HEK293 (cell line): ENCODE measurements around the gene MRPL11.
A peak's percentile ranks its signal among the peaks of the same experiment; 100 is the strongest.

Experiments used
- CTCF ChIA-PET: fragments of 350-600 bp; formaldehyde crosslinking; extraction: SDS; loops from one replicate; lab custom pipeline; 2021; ENCODE audit warnings: antibody characterized with exemption; lab: Yijun Ruan, JAX
- POLR2A ChIA-PET: fragments of 300-600 bp; formaldehyde crosslinking; extraction: SDS; loops from one replicate; lab custom pipeline; 2020; ENCODE audit warnings: antibody characterized with exemption, inconsistent platforms; lab: Yijun Ruan, JAX
- H3K27ac ChIP-seq: fragments of 200-500 bp; sonication (Bioruptor generic); 2 replicates; pipeline ENCODE4 v1.5.1; 2014; ENCODE audit warnings: low read depth, low read length, control low read depth, inconsistent platforms; ENCODE audit errors: extremely low read depth
- H3K36me3 ChIP-seq, 2 experiments: fragments of 200-500 bp in 1 of 2; sonication (Bioruptor generic) in 1 of 2; 1 replicate in 1 of 2; 2 replicates in 1 of 2; pipeline ENCODE4 v1.5.1; 2014 to 2017; ENCODE audit warnings: inconsistent platforms in 2 of 2, low read length in 2 of 2; ENCODE audit not compliant: control insufficient read depth in 2 of 2, insufficient read depth in 1 of 2
- H3K4me1 ChIP-seq: fragments of 200-500 bp; sonication (Bioruptor generic); 2 replicates; pipeline ENCODE4 v1.5.1; 2014; ENCODE audit warnings: mild to moderate bottlenecking, low read length, inconsistent platforms; ENCODE audit not compliant: control insufficient read depth, insufficient read depth
- H3K4me3 ChIP-seq: 2 replicates; pipeline ENCODE4 v1.5.1; 2011; ENCODE audit warnings: low read depth, mild to moderate bottlenecking, control low read depth, low read length, moderate library complexity
- H3K9me3 ChIP-seq: fragments of 200-500 bp; sonication (Bioruptor generic); 2 replicates; pipeline ENCODE4 v1.5.1; 2014; ENCODE audit warnings: low read depth, low read length, inconsistent platforms; ENCODE audit not compliant: control insufficient read depth, insufficient read depth
- BCL11B ChIP-seq: fragments of 450-650 bp; formaldehyde crosslinking; IDR thresholded peaks from 2 replicates; pipeline ENCODE4 v1.5.1; 2016; ENCODE audit warnings: low read depth, missing biosample characterization, missing genetic modification characterization
- OVOL3 ChIP-seq: fragments of 450-650 bp; formaldehyde crosslinking; IDR thresholded peaks from 2 replicates; pipeline ENCODE4 v1.5.1; 2016; ENCODE audit warnings: missing biosample characterization, missing genetic modification characterization
- SCRT2 ChIP-seq: fragments of 450-650 bp; formaldehyde crosslinking; IDR thresholded peaks from 2 replicates; pipeline ENCODE4 v1.5.1; 2016; ENCODE audit warnings: missing biosample characterization, missing genetic modification characterization
- SP2 ChIP-seq: fragments of 450-650 bp; formaldehyde crosslinking; IDR thresholded peaks from 2 replicates; pipeline ENCODE4 v1.5.1; 2016; ENCODE audit warnings: missing biosample characterization, missing genetic modification characterization
- ZBTB1 ChIP-seq: fragments of 450-650 bp; formaldehyde crosslinking; IDR thresholded peaks from 2 replicates; pipeline ENCODE4 v1.5.1; 2016; ENCODE audit warnings: missing biosample characterization, missing genetic modification characterization
- ZFP69B ChIP-seq: fragments of 450-650 bp; formaldehyde crosslinking; IDR thresholded peaks from 2 replicates; pipeline ENCODE4 v1.5.1; 2016; ENCODE audit warnings: missing biosample characterization, missing genetic modification characterization
- ZNF121 ChIP-seq: fragments of 450-650 bp; formaldehyde crosslinking; IDR thresholded peaks from 2 replicates; pipeline ENCODE4 v1.5.1; 2016; ENCODE audit warnings: missing biosample characterization, missing genetic modification characterization
- ZNF169 ChIP-seq: fragments of 450-650 bp; formaldehyde crosslinking; IDR thresholded peaks from 2 replicates; pipeline ENCODE4 v1.5.1; 2016; ENCODE audit warnings: missing biosample characterization, missing genetic modification characterization
- ZNF174 ChIP-seq: fragments of 450-650 bp; formaldehyde crosslinking; IDR thresholded peaks from 2 replicates; pipeline ENCODE4 v1.5.0; 2017; ENCODE audit warnings: missing biosample characterization, mild to moderate bottlenecking, missing genetic modification characterization
- ZNF184 ChIP-seq: fragments of 450-650 bp; IDR thresholded peaks from 2 replicates; pipeline ENCODE4 v1.5.1; 2018; ENCODE audit warnings: missing biosample characterization, mild to moderate bottlenecking, missing genetic modification characterization
- ZNF24 ChIP-seq: fragments of 450-650 bp; formaldehyde crosslinking; IDR thresholded peaks from 2 replicates; pipeline ENCODE4 v1.5.1; 2016; ENCODE audit warnings: missing biosample characterization, missing genetic modification characterization
- ZNF302 ChIP-seq: fragments of 450-650 bp; formaldehyde crosslinking; IDR thresholded peaks from 2 replicates; pipeline ENCODE4 v1.5.1; 2016; ENCODE audit warnings: missing biosample characterization, missing genetic modification characterization, low read depth
- ZNF423 ChIP-seq: fragments of 450-650 bp; formaldehyde crosslinking; IDR thresholded peaks from 2 replicates; pipeline ENCODE4 v1.5.1; 2016; ENCODE audit warnings: missing biosample characterization, missing genetic modification characterization
- ZNF530 ChIP-seq: fragments of 450-650 bp; formaldehyde crosslinking; IDR thresholded peaks from 2 replicates; pipeline ENCODE4 v1.5.1; 2016; ENCODE audit warnings: low read depth, missing biosample characterization, missing genetic modification characterization
- ZNF548 ChIP-seq: fragments of 450-650 bp; formaldehyde crosslinking; IDR thresholded peaks from 2 replicates; pipeline ENCODE4 v1.5.1; 2016; ENCODE audit warnings: missing biosample characterization, missing genetic modification characterization
- ZNF560 ChIP-seq: fragments of 450-650 bp; formaldehyde crosslinking; IDR thresholded peaks from 2 replicates; pipeline ENCODE4 v1.5.1; 2017; ENCODE audit warnings: missing biosample characterization, missing genetic modification characterization, borderline replicate concordance
- ZNF658 ChIP-seq: fragments of 450-650 bp; formaldehyde crosslinking; IDR thresholded peaks from 2 replicates; pipeline ENCODE4; 2016; ENCODE audit warnings: missing biosample characterization, missing genetic modification characterization
- TF ChIP-seq, protein P1 (sequence below): fragments of 450-650 bp; formaldehyde crosslinking; IDR thresholded peaks from 2 replicates; pipeline ENCODE4 v1.5.1; 2016; ENCODE audit warnings: missing biosample characterization, missing genetic modification characterization
- TF ChIP-seq, protein P2 (sequence below): fragments of 450-650 bp; formaldehyde crosslinking; IDR thresholded peaks from 2 replicates; pipeline ENCODE4 v1.5.0; 2017; ENCODE audit warnings: missing biosample characterization, missing genetic modification characterization, borderline replicate concordance
- TF ChIP-seq, protein P3 (sequence below): fragments of 450-650 bp; formaldehyde crosslinking; IDR thresholded peaks from 2 replicates; pipeline ENCODE4 v1.5.1; 2016; ENCODE audit warnings: missing biosample characterization, missing genetic modification characterization
- TF ChIP-seq, protein P4 (sequence below): fragments of 450-650 bp; formaldehyde crosslinking; conservative IDR thresholded peaks from 2 replicates; pipeline ENCODE4 v1.5.1; 2016; ENCODE audit warnings: low read depth, missing biosample characterization, missing genetic modification characterization
- TF ChIP-seq, protein P5 (sequence below): fragments of 450-650 bp; formaldehyde crosslinking; IDR thresholded peaks from 2 replicates; pipeline ENCODE4 v1.5.1; 2016; ENCODE audit warnings: missing biosample characterization, missing genetic modification characterization, low read depth

Gene MRPL11

DNA sequence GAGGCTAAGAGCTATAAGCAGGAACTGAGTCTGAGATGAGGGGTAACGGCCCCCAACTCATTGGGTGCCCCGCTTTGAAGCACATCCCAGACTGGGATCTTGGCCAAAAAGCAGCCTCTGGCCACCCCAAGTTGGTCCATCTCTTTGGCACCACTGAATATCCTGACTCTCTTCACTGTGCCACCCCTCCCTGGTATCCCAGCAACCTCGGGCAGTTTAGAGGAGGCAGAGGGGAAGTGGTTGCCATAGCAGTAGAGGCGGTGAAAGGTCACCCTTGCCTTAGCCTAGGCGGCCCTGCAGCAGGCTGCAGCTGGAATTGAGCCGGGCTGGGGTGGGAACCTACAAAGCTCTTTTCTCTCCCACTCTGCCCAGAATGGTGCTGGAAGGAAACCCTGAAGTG is 29.1 kb upstream of the MRPL11 start (continued):
- TF ChIP-seq, protein P1, sequence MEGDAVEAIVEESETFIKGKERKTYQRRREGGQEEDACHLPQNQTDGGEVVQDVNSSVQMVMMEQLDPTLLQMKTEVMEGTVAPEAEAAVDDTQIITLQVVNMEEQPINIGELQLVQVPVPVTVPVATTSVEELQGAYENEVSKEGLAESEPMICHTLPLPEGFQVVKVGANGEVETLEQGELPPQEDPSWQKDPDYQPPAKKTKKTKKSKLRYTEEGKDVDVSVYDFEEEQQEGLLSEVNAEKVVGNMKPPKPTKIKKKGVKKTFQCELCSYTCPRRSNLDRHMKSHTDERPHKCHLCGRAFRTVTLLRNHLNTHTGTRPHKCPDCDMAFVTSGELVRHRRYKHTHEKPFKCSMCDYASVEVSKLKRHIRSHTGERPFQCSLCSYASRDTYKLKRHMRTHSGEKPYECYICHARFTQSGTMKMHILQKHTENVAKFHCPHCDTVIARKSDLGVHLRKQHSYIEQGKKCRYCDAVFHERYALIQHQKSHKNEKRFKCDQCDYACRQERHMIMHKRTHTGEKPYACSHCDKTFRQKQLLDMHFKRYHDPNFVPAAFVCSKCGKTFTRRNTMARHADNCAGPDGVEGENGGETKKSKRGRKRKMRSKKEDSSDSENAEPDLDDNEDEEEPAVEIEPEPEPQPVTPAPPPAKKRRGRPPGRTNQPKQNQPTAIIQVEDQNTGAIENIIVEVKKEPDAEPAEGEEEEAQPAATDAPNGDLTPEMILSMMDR (tag by site-specific recombination) = no peak
- TF ChIP-seq, protein P2, sequence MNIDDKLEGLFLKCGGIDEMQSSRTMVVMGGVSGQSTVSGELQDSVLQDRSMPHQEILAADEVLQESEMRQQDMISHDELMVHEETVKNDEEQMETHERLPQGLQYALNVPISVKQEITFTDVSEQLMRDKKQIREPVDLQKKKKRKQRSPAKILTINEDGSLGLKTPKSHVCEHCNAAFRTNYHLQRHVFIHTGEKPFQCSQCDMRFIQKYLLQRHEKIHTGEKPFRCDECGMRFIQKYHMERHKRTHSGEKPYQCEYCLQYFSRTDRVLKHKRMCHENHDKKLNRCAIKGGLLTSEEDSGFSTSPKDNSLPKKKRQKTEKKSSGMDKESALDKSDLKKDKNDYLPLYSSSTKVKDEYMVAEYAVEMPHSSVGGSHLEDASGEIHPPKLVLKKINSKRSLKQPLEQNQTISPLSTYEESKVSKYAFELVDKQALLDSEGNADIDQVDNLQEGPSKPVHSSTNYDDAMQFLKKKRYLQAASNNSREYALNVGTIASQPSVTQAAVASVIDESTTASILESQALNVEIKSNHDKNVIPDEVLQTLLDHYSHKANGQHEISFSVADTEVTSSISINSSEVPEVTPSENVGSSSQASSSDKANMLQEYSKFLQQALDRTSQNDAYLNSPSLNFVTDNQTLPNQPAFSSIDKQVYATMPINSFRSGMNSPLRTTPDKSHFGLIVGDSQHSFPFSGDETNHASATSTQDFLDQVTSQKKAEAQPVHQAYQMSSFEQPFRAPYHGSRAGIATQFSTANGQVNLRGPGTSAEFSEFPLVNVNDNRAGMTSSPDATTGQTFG (tag by site-specific recombination) = no peak
- TF ChIP-seq SCRT2 (tag by site-specific recombination) (no peak), SP2 (tag by site-specific recombination) (no peak)
- TF ChIP-seq, all 188 proteins: peak for 0

DNA sequence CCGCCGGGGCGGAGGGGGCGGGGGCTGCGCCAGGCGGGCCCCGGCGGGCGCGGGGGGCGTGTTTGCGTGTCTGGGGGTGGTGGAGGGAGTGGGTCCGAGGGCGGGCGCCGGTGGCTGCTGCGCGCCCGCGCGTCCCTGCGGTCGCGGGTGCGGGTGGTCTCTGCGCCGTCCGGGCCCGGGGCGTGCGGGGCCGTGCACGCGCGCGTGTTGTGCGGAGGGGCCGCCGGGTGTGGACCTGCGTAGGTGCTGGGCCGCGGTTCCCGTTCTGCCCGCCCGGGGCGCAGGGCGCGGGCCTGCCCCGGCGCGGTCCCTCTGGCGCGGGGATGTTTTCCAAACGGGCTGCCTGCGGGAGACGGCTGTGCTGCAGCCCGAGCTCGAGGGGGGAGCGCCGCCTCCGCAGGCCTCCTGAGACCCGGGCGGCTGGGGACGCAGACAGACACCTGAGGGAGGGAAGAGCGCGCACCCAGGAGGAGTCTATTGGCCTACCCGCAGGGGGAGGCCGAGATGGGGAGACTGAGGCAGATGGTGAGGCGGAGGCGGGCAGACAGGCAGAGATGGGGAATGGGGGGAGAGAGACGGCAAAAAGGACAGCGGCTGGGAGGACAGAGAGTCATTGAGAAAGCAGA is 28.5 kb upstream of the MRPL11 start:
- peaks cover 0 to 29% of the 10 kb centered on the region in 2 experiments; a peak in 1 of 3 replicates for H3K36me3 ChIP-seq
- no peak overlapping the region; the same call in 1 of the 2 replicates for H3K27ac ChIP-seq
- ChIA-PET CTCF (interaction anchor here (0.5 to 1.0 kb wide), 8 partner anchors 12 to 325 kb away, joined by 3 to 5 read pairs (median 3); partner anchors contain the start of genes CCDC87, CCS and MRPL11), POLR2A (interaction anchor here (0.9 to 6.2 kb wide), 10 partner anchors 8 to 149 kb away, joined by 3 to 64 read pairs (median 4); partner anchors contain the start of genes BBS1, DPP3, MRPL11 and RBM14)
- no peaks in the 10 kb centered on the region for H3K9me3 ChIP-seq
- H3K4me1 ChIP-seq = no peaks in the 10 kb centered on the region
- peak overlapping the region; percentile 53 for H3K4me3 ChIP-seq
- no peak for TF ChIP-seq ZNF24 (tag by site-specific recombination)
- TF ChIP-seq, protein P3, sequence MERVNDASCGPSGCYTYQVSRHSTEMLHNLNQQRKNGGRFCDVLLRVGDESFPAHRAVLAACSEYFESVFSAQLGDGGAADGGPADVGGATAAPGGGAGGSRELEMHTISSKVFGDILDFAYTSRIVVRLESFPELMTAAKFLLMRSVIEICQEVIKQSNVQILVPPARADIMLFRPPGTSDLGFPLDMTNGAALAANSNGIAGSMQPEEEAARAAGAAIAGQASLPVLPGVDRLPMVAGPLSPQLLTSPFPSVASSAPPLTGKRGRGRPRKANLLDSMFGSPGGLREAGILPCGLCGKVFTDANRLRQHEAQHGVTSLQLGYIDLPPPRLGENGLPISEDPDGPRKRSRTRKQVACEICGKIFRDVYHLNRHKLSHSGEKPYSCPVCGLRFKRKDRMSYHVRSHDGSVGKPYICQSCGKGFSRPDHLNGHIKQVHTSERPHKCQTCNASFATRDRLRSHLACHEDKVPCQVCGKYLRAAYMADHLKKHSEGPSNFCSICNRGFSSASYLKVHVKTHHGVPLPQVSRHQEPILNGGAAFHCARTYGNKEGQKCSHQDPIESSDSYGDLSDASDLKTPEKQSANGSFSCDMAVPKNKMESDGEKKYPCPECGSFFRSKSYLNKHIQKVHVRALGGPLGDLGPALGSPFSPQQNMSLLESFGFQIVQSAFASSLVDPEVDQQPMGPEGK (tag by site-specific recombination) = 0 out of 2 replicates have a peak, but pooled peaks have one; percentile 20
- no peak for TF ChIP-seq SCRT2 (tag by site-specific recombination)
- TF ChIP-seq ZNF530 (tag by site-specific recombination) = no peak
- TF ChIP-seq OVOL3 (tag by site-specific recombination) = no peak
- TF ChIP-seq, protein P4, sequence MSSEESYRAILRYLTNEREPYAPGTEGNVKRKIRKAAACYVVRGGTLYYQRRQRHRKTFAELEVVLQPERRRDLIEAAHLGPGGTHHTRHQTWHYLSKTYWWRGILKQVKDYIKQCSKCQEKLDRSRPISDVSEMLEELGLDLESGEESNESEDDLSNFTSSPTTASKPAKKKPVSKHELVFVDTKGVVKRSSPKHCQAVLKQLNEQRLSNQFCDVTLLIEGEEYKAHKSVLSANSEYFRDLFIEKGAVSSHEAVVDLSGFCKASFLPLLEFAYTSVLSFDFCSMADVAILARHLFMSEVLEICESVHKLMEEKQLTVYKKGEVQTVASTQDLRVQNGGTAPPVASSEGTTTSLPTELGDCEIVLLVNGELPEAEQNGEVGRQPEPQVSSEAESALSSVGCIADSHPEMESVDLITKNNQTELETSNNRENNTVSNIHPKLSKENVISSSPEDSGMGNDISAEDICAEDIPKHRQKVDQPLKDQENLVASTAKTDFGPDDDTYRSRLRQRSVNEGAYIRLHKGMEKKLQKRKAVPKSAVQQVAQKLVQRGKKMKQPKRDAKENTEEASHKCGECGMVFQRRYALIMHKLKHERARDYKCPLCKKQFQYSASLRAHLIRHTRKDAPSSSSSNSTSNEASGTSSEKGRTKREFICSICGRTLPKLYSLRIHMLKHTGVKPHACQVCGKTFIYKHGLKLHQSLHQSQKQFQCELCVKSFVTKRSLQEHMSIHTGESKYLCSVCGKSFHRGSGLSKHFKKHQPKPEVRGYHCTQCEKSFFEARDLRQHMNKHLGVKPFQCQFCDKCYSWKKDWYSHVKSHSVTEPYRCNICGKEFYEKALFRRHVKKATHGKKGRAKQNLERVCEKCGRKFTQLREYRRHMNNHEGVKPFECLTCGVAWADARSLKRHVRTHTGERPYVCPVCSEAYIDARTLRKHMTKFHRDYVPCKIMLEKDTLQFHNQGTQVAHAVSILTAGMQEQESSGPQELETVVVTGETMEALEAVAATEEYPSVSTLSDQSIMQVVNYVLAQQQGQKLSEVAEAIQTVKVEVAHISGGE (tag by site-specific recombination) = no peak
- TF ChIP-seq, protein P5, sequence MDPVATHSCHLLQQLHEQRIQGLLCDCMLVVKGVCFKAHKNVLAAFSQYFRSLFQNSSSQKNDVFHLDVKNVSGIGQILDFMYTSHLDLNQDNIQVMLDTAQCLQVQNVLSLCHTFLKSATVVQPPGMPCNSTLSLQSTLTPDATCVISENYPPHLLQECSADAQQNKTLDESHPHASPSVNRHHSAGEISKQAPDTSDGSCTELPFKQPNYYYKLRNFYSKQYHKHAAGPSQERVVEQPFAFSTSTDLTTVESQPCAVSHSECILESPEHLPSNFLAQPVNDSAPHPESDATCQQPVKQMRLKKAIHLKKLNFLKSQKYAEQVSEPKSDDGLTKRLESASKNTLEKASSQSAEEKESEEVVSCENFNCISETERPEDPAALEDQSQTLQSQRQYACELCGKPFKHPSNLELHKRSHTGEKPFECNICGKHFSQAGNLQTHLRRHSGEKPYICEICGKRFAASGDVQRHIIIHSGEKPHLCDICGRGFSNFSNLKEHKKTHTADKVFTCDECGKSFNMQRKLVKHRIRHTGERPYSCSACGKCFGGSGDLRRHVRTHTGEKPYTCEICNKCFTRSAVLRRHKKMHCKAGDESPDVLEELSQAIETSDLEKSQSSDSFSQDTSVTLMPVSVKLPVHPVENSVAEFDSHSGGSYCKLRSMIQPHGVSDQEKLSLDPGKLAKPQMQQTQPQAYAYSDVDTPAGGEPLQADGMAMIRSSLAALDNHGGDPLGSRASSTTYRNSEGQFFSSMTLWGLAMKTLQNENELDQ (tag by site-specific recombination) = no peak
- TF ChIP-seq ZNF121 (tag by site-specific recombination) = no peak
- TF ChIP-seq BCL11B (tag by site-specific recombination) = no peak
- TF ChIP-seq ZBTB1 (tag by site-specific recombination) = no peak
- TF ChIP-seq ZNF174 (tag by site-specific recombination) = no peak
- no peak for TF ChIP-seq ZFP69B (tag by site-specific recombination)
- TF ChIP-seq ZNF302 (tag by site-specific recombination) = no peak
- TF ChIP-seq ZNF658 (tag by site-specific recombination) = no peak
- no peak for TF ChIP-seq ZNF548 (tag by site-specific recombination)
- no peak for TF ChIP-seq ZNF560 (tag by site-specific recombination)
- no peak for TF ChIP-seq ZNF184 (tag by site-specific recombination)
- no peak for TF ChIP-seq ZNF423 (tag by site-specific recombination)
- TF ChIP-seq ZNF169 (tag by site-specific recombination) = no peak
